ENCODE measurements around the gene CD247.

Gene CD247

DNA sequence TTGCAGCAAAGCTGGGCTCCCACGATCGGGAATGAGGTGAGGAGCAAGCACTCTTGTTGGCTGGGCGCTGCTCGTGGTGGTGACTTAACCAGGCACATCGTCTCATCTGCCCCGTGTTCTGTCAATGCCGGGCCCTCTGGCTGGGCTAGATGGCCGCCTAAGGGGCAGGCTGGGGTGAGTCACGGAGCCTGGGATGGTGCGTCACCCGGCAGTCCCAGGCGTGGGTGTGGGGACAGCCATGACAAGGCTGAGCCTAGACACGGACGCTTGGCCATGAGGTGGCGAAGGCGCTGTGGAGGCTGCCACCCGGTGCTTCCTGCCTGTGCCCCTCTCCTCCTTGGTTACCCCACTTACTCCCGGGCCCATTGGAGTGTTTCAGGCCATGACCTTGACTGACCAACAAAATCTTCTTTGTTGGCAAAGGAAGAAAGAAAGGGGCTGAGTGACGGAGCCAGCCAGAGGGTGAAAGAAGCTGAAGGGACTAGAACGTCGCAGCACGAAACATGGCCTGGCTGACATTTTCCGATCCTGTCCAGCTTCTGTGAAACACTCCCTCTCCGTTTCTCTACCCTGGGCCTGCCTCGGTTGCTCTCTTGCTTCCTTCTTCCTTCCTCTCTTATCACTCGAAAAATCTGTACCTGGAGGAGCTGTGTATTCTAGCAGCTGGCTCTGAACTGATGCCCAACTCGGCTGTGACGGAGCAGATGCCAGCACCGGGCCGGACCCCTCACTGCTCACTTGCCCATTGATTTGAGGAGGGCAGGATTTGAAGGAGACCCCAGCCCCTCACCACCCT, 596 bp downstream of the CD247 start (continued):
- TF ChIP-seq, protein P1, sequence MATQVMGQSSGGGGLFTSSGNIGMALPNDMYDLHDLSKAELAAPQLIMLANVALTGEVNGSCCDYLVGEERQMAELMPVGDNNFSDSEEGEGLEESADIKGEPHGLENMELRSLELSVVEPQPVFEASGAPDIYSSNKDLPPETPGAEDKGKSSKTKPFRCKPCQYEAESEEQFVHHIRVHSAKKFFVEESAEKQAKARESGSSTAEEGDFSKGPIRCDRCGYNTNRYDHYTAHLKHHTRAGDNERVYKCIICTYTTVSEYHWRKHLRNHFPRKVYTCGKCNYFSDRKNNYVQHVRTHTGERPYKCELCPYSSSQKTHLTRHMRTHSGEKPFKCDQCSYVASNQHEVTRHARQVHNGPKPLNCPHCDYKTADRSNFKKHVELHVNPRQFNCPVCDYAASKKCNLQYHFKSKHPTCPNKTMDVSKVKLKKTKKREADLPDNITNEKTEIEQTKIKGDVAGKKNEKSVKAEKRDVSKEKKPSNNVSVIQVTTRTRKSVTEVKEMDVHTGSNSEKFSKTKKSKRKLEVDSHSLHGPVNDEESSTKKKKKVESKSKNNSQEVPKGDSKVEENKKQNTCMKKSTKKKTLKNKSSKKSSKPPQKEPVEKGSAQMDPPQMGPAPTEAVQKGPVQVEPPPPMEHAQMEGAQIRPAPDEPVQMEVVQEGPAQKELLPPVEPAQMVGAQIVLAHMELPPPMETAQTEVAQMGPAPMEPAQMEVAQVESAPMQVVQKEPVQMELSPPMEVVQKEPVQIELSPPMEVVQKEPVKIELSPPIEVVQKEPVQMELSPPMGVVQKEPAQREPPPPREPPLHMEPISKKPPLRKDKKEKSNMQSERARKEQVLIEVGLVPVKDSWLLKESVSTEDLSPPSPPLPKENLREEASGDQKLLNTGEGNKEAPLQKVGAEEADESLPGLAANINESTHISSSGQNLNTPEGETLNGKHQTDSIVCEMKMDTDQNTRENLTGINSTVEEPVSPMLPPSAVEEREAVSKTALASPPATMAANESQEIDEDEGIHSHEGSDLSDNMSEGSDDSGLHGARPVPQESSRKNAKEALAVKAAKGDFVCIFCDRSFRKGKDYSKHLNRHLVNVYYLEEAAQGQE (tag by site-specific recombination; IDR thresholded peaks at IDR 0.05), result no peak
- no peak for TF ChIP-seq ZNF221 (tag by site-specific recombination; IDR thresholded peaks at IDR 0.05; ENCODE audit: borderline replicate concordance)
- TF ChIP-seq, protein P2, sequence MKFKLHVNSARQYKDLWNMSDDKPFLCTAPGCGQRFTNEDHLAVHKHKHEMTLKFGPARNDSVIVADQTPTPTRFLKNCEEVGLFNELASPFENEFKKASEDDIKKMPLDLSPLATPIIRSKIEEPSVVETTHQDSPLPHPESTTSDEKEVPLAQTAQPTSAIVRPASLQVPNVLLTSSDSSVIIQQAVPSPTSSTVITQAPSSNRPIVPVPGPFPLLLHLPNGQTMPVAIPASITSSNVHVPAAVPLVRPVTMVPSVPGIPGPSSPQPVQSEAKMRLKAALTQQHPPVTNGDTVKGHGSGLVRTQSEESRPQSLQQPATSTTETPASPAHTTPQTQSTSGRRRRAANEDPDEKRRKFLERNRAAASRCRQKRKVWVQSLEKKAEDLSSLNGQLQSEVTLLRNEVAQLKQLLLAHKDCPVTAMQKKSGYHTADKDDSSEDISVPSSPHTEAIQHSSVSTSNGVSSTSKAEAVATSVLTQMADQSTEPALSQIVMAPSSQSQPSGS (tag by site-specific recombination; IDR thresholded peaks at IDR 0.05; ENCODE audit: low read depth), result no peak
- TF ChIP-seq, protein P3, sequence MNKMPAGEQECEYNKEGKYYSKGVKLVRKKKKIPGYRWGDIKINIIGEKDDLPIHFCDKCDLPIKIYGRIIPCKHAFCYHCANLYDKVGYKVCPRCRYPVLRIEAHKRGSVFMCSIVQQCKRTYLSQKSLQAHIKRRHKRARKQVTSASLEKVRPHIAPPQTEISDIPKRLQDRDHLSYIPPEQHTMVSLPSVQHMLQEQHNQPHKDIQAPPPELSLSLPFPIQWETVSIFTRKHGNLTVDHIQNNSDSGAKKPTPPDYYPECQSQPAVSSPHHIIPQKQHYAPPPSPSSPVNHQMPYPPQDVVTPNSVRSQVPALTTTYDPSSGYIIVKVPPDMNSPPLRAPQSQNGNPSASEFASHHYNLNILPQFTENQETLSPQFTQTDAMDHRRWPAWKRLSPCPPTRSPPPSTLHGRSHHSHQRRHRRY (tag by site-specific recombination; IDR thresholded peaks at IDR 0.05), result no peak
- TF ChIP-seq, protein P4, sequence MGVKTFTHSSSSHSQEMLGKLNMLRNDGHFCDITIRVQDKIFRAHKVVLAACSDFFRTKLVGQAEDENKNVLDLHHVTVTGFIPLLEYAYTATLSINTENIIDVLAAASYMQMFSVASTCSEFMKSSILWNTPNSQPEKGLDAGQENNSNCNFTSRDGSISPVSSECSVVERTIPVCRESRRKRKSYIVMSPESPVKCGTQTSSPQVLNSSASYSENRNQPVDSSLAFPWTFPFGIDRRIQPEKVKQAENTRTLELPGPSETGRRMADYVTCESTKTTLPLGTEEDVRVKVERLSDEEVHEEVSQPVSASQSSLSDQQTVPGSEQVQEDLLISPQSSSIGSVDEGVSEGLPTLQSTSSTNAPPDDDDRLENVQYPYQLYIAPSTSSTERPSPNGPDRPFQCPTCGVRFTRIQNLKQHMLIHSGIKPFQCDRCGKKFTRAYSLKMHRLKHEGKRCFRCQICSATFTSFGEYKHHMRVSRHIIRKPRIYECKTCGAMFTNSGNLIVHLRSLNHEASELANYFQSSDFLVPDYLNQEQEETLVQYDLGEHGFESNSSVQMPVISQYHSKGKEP (tag by site-specific recombination; IDR thresholded peaks at IDR 0.05), result no peak
- no peak for TF ChIP-seq KLF8 (tag by site-specific recombination; IDR thresholded peaks at IDR 0.05)
- TF ChIP-seq ZNF354C (tag by site-specific recombination; IDR thresholded peaks at IDR 0.05; ENCODE audit: borderline replicate concordance, low read depth), result no peak
- no peak for TF ChIP-seq ZNF341 (tag by site-specific recombination; IDR thresholded peaks at IDR 0.05; ENCODE audit: low read depth)
- no peak for TF ChIP-seq ZNF266 (tag by site-specific recombination; IDR thresholded peaks at IDR 0.05; ENCODE audit: low read depth)
- TF ChIP-seq ZNF19 (tag by site-specific recombination; IDR thresholded peaks at IDR 0.05; ENCODE audit: low read depth), result no peak
- TF ChIP-seq ZNF707 (tag by site-specific recombination; IDR thresholded peaks at IDR 0.05), result no peak
- no peak for TF ChIP-seq ZNF138 (tag by site-specific recombination; IDR thresholded peaks at IDR 0.05; ENCODE audit: borderline replicate concordance)
- TF ChIP-seq, protein P5, sequence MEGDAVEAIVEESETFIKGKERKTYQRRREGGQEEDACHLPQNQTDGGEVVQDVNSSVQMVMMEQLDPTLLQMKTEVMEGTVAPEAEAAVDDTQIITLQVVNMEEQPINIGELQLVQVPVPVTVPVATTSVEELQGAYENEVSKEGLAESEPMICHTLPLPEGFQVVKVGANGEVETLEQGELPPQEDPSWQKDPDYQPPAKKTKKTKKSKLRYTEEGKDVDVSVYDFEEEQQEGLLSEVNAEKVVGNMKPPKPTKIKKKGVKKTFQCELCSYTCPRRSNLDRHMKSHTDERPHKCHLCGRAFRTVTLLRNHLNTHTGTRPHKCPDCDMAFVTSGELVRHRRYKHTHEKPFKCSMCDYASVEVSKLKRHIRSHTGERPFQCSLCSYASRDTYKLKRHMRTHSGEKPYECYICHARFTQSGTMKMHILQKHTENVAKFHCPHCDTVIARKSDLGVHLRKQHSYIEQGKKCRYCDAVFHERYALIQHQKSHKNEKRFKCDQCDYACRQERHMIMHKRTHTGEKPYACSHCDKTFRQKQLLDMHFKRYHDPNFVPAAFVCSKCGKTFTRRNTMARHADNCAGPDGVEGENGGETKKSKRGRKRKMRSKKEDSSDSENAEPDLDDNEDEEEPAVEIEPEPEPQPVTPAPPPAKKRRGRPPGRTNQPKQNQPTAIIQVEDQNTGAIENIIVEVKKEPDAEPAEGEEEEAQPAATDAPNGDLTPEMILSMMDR (tag by site-specific recombination; IDR thresholded peaks at IDR 0.05), result no peak
- TF ChIP-seq, protein P6, sequence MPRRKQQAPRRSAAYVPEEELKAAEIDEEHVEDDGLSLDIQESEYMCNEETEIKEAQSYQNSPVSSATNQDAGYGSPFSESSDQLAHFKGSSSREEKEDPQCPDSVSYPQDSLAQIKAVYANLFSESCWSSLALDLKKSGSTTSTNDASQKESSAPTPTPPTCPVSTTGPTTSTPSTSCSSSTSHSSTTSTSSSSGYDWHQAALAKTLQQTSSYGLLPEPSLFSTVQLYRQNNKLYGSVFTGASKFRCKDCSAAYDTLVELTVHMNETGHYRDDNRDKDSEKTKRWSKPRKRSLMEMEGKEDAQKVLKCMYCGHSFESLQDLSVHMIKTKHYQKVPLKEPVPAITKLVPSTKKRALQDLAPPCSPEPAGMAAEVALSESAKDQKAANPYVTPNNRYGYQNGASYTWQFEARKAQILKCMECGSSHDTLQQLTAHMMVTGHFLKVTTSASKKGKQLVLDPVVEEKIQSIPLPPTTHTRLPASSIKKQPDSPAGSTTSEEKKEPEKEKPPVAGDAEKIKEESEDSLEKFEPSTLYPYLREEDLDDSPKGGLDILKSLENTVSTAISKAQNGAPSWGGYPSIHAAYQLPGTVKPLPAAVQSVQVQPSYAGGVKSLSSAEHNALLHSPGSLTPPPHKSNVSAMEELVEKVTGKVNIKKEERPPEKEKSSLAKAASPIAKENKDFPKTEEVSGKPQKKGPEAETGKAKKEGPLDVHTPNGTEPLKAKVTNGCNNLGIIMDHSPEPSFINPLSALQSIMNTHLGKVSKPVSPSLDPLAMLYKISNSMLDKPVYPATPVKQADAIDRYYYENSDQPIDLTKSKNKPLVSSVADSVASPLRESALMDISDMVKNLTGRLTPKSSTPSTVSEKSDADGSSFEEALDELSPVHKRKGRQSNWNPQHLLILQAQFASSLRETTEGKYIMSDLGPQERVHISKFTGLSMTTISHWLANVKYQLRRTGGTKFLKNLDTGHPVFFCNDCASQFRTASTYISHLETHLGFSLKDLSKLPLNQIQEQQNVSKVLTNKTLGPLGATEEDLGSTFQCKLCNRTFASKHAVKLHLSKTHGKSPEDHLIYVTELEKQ (tag by site-specific recombination; IDR thresholded peaks at IDR 0.05; ENCODE audit: borderline replicate concordance), result no peak
- TF ChIP-seq, protein P7, sequence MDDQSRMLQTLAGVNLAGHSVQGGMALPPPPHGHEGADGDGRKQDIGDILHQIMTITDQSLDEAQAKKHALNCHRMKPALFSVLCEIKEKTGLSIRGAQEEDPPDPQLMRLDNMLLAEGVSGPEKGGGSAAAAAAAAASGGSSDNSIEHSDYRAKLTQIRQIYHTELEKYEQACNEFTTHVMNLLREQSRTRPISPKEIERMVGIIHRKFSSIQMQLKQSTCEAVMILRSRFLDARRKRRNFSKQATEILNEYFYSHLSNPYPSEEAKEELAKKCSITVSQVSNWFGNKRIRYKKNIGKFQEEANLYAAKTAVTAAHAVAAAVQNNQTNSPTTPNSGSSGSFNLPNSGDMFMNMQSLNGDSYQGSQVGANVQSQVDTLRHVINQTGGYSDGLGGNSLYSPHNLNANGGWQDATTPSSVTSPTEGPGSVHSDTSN (CRISPR knock-in tag; IDR thresholded peaks at IDR 0.05), result no peak
